HepG2 (cell line): Measurements from ENCODE around the gene CPXM1. TPM values are rescaled to one million over a fixed set of nuclear protein-coding genes. Genes with fewer than 3 reads are reported as not detected.

ENCODE experiments used
- ATAC-seq: fragments of 200-7000 bp; cut with Tn5 transposase; 3 replicates; pipeline ENCODE4 v1.9.1; 2020; ENCODE audit warnings: mild to moderate bottlenecking, moderate library complexity
- BruUV-seq: library from RNA; stranded (reverse); fragments of 400-500 nt; replicated peaks from 2 replicates; lab custom pipeline; 2021; lab: Mats Ljungman, UMichigan
- CTCF ChIA-PET: fragments of 300-600 bp; formaldehyde crosslinking; extraction: SDS; loops from one replicate; lab custom pipeline; 2021; ENCODE audit warnings: low total read pairs, inconsistent platforms, low intra/inter-chr PET ratio; lab: Yijun Ruan, JAX
- POLR2A ChIA-PET: fragments of 350-600 bp; sonication (Branson Sonifier 250); formaldehyde crosslinking; loops from one replicate; lab custom pipeline; 2020; ENCODE audit warnings: antibody characterized with exemption, inconsistent platforms; lab: Yijun Ruan, JAX
- DNase-seq: peaks from one replicate; pipeline ENCODE4 v3.0.0-alpha.2; 2015; ENCODE audit warnings: low spot score
- FAIRE-seq: peaks from 3 replicates; lab custom pipeline; 2011; peaks lifted over from hg19 to GRCh38; lab: Jason Lieb, UNC
- H2AFZ ChIP-seq: one replicate; pipeline ENCODE4 v1.6.1; 2011; ENCODE audit warnings: low read length, inconsistent platforms
- H3K27ac ChIP-seq: fragments of 300-600 bp; 3 replicates; pipeline ENCODE4 v1.8.0; 2011; ENCODE audit warnings: mixed run types, mild to moderate bottlenecking, mixed read lengths, low read length, inconsistent platforms; ENCODE audit not compliant: insufficient read depth; ENCODE audit errors: extremely low read length
- H3K27me3 ChIP-seq, 2 experiments: fragments of 200-600 bp in 1 of 2; 2 replicates in 1 of 2; 3 replicates in 1 of 2; pipeline versions ENCODE4 v1.6.0 to v1.8.0; 2011; ENCODE audit warnings: low read length in 2 of 2, mild to moderate bottlenecking in 2 of 2, moderate library complexity in 2 of 2, inconsistent platforms in 1 of 2; ENCODE audit not compliant: insufficient read depth in 2 of 2, control insufficient read depth in 1 of 2
- H3K36me3 ChIP-seq, 2 experiments: fragments of 200-600 bp in 1 of 2; replicated peaks in 1 of 2; 2 replicates in 1 of 2; 3 replicates in 1 of 2; pipeline versions ENCODE4 v1.5.1 to v1.8.0; 2011; ENCODE audit warnings: low read length in 2 of 2, inconsistent platforms in 1 of 2; ENCODE audit not compliant: insufficient read depth in 2 of 2, control insufficient read depth in 1 of 2
- H3K4me1 ChIP-seq: 2 replicates; pipeline ENCODE4 v1.5.1; 2012; ENCODE audit warnings: low read length, inconsistent platforms; ENCODE audit not compliant: insufficient read depth
- H3K4me2 ChIP-seq: 2 replicates; pipeline ENCODE4 v1.6.0; 2011; ENCODE audit warnings: low read depth, low read length, inconsistent platforms
- H3K4me3 ChIP-seq, 3 experiments: fragments of 200-600 bp in 1 of 3; sonication (generic), shearing (Covaris generic) in 1 of 3; replicated peaks in 1 of 3; 2 replicates each; pipeline ENCODE4 v1.5.1; 2011 to 2016; ENCODE audit warnings: low read length in 3 of 3, inconsistent platforms in 2 of 3, low read depth in 2 of 3, mild to moderate bottlenecking in 2 of 3, control low read depth in 1 of 3, mixed read lengths in 1 of 3; ENCODE audit not compliant: insufficient read depth in 1 of 3
- H3K79me2 ChIP-seq: one replicate; pipeline ENCODE4 v1.6.1; 2011; ENCODE audit warnings: low read length, inconsistent platforms; ENCODE audit not compliant: insufficient read depth
- H3K9ac ChIP-seq: 2 replicates; pipeline ENCODE4 v1.6.0; 2011; ENCODE audit warnings: mild to moderate bottlenecking, low read depth, low read length, inconsistent platforms; ENCODE audit not compliant: insufficient read depth
- H3K9me3 ChIP-seq: 2 replicates; pipeline ENCODE4 v1.5.1; 2012; ENCODE audit warnings: mild to moderate bottlenecking, low read length
- H4K20me1 ChIP-seq: 2 replicates; pipeline ENCODE4 v1.6.0; 2011; ENCODE audit warnings: inconsistent platforms, mild to moderate bottlenecking, low read length, moderate library complexity; ENCODE audit not compliant: insufficient read depth
- FLYWCH1 ChIP-seq: sonication (generic); formaldehyde crosslinking; IDR thresholded peaks from 2 replicates; pipeline ENCODE4 v1.8.1; 2023; ENCODE audit warnings: mild to moderate bottlenecking, missing genetic modification reagents
- GTF3A ChIP-seq: sonication (generic); formaldehyde crosslinking; conservative IDR thresholded peaks from 2 replicates; pipeline ENCODE4 v1.4.0; 2020; ENCODE audit warnings: mild to moderate bottlenecking, missing genetic modification reagents
- RFX1 ChIP-seq: fragments of 450-650 bp; IDR thresholded peaks from 2 replicates; pipeline ENCODE4 v1.6.1; 2017
- SRSF4 ChIP-seq: fragments of 200-400 bp; formaldehyde crosslinking; IDR thresholded peaks from one replicate; pipeline ENCODE4 v1.6.1; 2018; ENCODE audit warnings: mild to moderate bottlenecking, low read depth, low read length, moderate library complexity; ENCODE audit not compliant: poor library complexity, severe bottlenecking
- ZNF33A ChIP-seq: sonication (generic); formaldehyde crosslinking; IDR thresholded peaks from 2 replicates; pipeline ENCODE4 v1.5.1; 2020; ENCODE audit warnings: missing genetic modification reagents, mild to moderate bottlenecking, moderate library complexity, borderline replicate concordance
- ZNF720 ChIP-seq: sonication (generic); formaldehyde crosslinking; IDR thresholded peaks from 2 replicates; pipeline ENCODE4 v1.4.0; 2020; ENCODE audit warnings: missing genetic modification reagents
- ZNF781 ChIP-seq: sonication (generic); formaldehyde crosslinking; IDR thresholded peaks from 2 replicates; pipeline ENCODE4 v1.5.1; 2020; ENCODE audit warnings: borderline replicate concordance, mild to moderate bottlenecking, missing genetic modification reagents; ENCODE audit errors: not compliant biosample characterization
- ZSCAN20 ChIP-seq: sonication (generic); formaldehyde crosslinking; IDR thresholded peaks from 2 replicates; pipeline ENCODE4 v1.4.0; 2020; ENCODE audit warnings: missing genetic modification reagents, mild to moderate bottlenecking, borderline replicate concordance
- ZUFSP ChIP-seq: sonication (generic); formaldehyde crosslinking; IDR thresholded peaks from 2 replicates; pipeline ENCODE4 v1.9.0; 2021; ENCODE audit warnings: missing genetic modification reagents, mild to moderate bottlenecking, borderline replicate concordance
- whole genome bisulfite sequencing: methylation state at CpG from one replicate; pipeline ENCODE4 v1.1.6; 2017; ENCODE audit warnings: low lambda C conversion rate; 5-methylcytosine and 5-hydroxymethylcytosine counted together
- in situ Hi-C: cut with HindIII; loops from 2 replicates; pipeline ENCODE4 v1.10.0; 2017; ENCODE audit warnings: low pct_unique_long_range_greater_than_20kb; ENCODE audit not compliant: extremely low pct_ligation_motif_present
- intact Hi-C: fragments of 100-400 bp; cut with micrococcal nuclease; formaldehyde crosslinking; loops from one replicate; pipeline ENCODE4 v1.10.0; 2022; ENCODE audit not compliant: unreplicated experiment
- polyA plus RNA-seq, 8 experiments: library from polyadenylated mRNA; depleted of rRNA in 3 of 8; stranded (reverse) in 7 of 8; unstranded in 1 of 8; fragments of >200 nt; fragmentation: Illumina TruSeq in 4 of 8; extraction: Trizol in 4 of 8; gene quantifications; 2 replicates each; pipeline versions ENCODE4 v1.2.1 to v1.2.3, GENCODE V29; 2011 to 2016; ENCODE audit warnings: low read depth in 4 of 8, missing spikeins in 1 of 8, mixed read lengths in 1 of 8; ENCODE audit not compliant: insufficient read depth in 1 of 8
- total RNA-seq, 5 experiments: library from RNA; depleted of rRNA; stranded (reverse); fragments of >200 nt; fragmentation: Illumina TruSeq; extraction: Trizol; gene quantifications; 2 replicates each; pipeline ENCODE4 v1.2.3, GENCODE V29; 2016; ENCODE audit warnings: low read depth in 1 of 5
- TF ChIP-seq, protein P1 (sequence below): IDR thresholded peaks from 2 replicates; pipeline ENCODE4 v1.6.1; 2016; ENCODE audit warnings: missing compliant biosample characterization, missing genetic modification reagents, borderline replicate concordance
- TF ChIP-seq, protein P2 (sequence below): sonication (generic); formaldehyde crosslinking; IDR thresholded peaks from 2 replicates; pipeline ENCODE4 v1.5.0; 2020; ENCODE audit warnings: mild to moderate bottlenecking, missing genetic modification reagents
- TF ChIP-seq, protein P3 (sequence below): sonication (generic); formaldehyde crosslinking; IDR thresholded peaks from 2 replicates; pipeline ENCODE4 v1.5.0; 2020; ENCODE audit warnings: mild to moderate bottlenecking, missing genetic modification reagents, borderline replicate concordance

Gene CPXM1
- total and polyA plus RNA-seq, 2 of the 13 experiments (the other 11 are each of a cell fraction or from before 2014, with no cell fraction given), result 0.07 TPM; not detected in 1

DNA sequence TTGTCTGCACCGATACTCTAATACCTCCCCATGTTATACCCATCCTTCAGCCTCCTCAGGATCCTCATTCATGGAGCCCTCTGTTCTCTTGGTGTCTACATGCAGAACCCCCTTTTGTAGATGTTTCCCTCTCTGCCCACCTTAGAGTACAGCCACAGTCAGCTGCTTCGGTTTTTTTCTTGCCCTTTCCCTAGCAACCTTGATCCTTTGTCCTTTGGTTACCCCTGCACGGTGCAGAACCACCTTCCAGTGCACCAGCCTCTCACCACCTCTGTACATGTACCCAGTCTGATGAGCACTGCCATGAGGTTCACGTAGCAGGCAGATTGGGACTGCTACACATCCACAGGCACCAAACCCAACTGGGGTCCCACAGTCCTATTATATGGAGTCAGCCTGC, 47.4 kb upstream of the CPXM1 start:
- H3K79me2 ChIP-seq, result no peaks in the 10 kb centered on the region
- ATAC-seq, result no peak
- whole genome bisulfite sequencing, result 89% methylated on average over 4 of the region's 4 CpGs
- no peaks in the 10 kb centered on the region for H3K36me3 ChIP-seq
- intact Hi-C loops, result no loop called here
- no peaks in the 10 kb centered on the region for H4K20me1 ChIP-seq
- POLR2A ChIA-PET, result no interaction called here
- no peaks in the 10 kb centered on the region for H3K4me1 ChIP-seq
- no peak overlapping the region for H3K9ac ChIP-seq
- no TSS peak for BruUV-seq
- H3K9me3 ChIP-seq, result no peaks in the 10 kb centered on the region
- no peak for TF ChIP-seq ZNF33A (CRISPR knock-in tag)
- no peak for TF ChIP-seq ZSCAN20
- TF ChIP-seq, protein P1, sequence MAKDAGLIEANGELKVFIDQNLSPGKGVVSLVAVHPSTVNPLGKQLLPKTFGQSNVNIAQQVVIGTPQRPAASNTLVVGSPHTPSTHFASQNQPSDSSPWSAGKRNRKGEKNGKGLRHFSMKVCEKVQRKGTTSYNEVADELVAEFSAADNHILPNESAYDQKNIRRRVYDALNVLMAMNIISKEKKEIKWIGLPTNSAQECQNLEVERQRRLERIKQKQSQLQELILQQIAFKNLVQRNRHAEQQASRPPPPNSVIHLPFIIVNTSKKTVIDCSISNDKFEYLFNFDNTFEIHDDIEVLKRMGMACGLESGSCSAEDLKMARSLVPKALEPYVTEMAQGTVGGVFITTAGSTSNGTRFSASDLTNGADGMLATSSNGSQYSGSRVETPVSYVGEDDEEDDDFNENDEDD, result no peak
- TF ChIP-seq FLYWCH1 (CRISPR knock-in tag), result no peak
- TF ChIP-seq ZUFSP, result no peak
- no peak for TF ChIP-seq GTF3A (CRISPR knock-in tag)
- TF ChIP-seq RFX1, result no peak
- TF ChIP-seq, protein P2, sequence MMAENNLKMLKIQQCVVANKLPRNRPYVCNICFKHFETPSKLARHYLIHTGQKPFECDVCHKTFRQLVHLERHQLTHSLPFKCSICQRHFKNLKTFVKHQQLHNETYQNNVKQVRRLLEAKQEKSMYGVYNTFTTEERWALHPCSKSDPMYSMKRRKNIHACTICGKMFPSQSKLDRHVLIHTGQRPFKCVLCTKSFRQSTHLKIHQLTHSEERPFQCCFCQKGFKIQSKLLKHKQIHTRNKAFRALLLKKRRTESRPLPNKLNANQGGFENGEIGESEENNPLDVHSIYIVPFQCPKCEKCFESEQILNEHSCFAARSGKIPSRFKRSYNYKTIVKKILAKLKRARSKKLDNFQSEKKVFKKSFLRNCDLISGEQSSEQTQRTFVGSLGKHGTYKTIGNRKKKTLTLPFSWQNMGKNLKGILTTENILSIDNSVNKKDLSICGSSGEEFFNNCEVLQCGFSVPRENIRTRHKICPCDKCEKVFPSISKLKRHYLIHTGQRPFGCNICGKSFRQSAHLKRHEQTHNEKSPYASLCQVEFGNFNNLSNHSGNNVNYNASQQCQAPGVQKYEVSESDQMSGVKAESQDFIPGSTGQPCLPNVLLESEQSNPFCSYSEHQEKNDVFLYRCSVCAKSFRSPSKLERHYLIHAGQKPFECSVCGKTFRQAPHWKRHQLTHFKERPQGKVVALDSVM (CRISPR knock-in tag), result no peak
- no peak for TF ChIP-seq SRSF4
- TF ChIP-seq ZNF720, result no peak
- no peak for TF ChIP-seq ZNF781 (CRISPR knock-in tag)
- TF ChIP-seq, protein P3, sequence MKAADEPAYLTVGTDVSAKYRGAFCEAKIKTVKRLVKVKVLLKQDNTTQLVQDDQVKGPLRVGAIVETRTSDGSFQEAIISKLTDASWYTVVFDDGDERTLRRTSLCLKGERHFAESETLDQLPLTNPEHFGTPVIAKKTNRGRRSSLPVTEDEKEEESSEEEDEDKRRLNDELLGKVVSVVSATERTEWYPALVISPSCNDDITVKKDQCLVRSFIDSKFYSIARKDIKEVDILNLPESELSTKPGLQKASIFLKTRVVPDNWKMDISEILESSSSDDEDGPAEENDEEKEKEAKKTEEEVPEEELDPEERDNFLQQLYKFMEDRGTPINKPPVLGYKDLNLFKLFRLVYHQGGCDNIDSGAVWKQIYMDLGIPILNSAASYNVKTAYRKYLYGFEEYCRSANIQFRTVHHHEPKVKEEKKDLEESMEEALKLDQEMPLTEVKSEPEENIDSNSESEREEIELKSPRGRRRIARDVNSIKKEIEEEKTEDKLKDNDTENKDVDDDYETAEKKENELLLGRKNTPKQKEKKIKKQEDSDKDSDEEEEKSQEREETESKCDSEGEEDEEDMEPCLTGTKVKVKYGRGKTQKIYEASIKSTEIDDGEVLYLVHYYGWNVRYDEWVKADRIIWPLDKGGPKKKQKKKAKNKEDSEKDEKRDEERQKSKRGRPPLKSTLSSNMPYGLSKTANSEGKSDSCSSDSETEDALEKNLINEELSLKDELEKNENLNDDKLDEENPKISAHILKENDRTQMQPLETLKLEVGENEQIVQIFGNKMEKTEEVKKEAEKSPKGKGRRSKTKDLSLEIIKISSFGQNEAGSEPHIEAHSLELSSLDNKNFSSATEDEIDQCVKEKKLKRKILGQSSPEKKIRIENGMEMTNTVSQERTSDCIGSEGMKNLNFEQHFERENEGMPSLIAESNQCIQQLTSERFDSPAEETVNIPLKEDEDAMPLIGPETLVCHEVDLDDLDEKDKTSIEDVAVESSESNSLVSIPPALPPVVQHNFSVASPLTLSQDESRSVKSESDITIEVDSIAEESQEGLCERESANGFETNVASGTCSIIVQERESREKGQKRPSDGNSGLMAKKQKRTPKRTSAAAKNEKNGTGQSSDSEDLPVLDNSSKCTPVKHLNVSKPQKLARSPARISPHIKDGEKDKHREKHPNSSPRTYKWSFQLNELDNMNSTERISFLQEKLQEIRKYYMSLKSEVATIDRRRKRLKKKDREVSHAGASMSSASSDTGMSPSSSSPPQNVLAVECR (CRISPR knock-in tag), result no peak
- TF ChIP-seq, all 625 proteins: peak for 0
- CTCF ChIA-PET, result no interaction called here
- DNase-seq, result no peak
- Histone ChIP-seq H3K4me2 (no peak overlapping the region), H3K27me3 (no peaks in the 10 kb centered on the region), H2AFZ (no peak overlapping the region), H3K27ac (no peak overlapping the region), H3K4me3 (no peak overlapping the region)
- FAIRE-seq, result no peak
- in situ Hi-C loops, result loop anchor here (10.0 kb wide), 1 partner anchor 93 kb away; no protein-coding TSS in a partner anchor
